Stomach (tissue), 9 donors: ENCODE data around the gene PSORS1C2. TPM values are rescaled to one million over a fixed set of nuclear protein-coding genes. Genes with fewer than 3 reads are reported as not detected.

ENCODE experiments used
- DNase-seq, 2 donors: peaks; one replicate each; pipeline versions ENCODE4 v3.0.0 to v3.0.0-alpha.2; 2013 to 2019
- H3K27ac ChIP-seq, 5 donors: fragments of 200-600 bp in 4 of 5; sonication (generic) in 4 of 5; one replicate each; pipeline ENCODE4 v1.5.1; 2013 to 2019; ENCODE audit warnings: mild to moderate bottlenecking in 1 of 5, moderate library complexity in 1 of 5
- H3K27me3 ChIP-seq, 3 donors: fragments of 200-600 bp; sonication (generic); one replicate each; pipeline ENCODE4 v1.5.1; 2017 to 2019; ENCODE audit warnings: mixed run types in 1 of 3
- H3K36me3 ChIP-seq, 4 donors: fragments of 200-600 bp; sonication (generic); 1 replicate in 3 of 4; 2 replicates in 1 of 4; pipeline ENCODE4 v1.5.1; 2016 to 2019
- H3K4me1 ChIP-seq, 4 donors: fragments of 200-600 bp; sonication (generic); one replicate each; pipeline ENCODE4 v1.5.1; 2016 to 2019
- H3K4me3 ChIP-seq, 4 donors: fragments of 200-600 bp; sonication (generic) in 3 of 4; one replicate each; pipeline ENCODE4 v1.5.1; 2016 to 2019; ENCODE audit warnings: mild to moderate bottlenecking in 1 of 4
- H3K9me3 ChIP-seq, 4 donors: fragments of 200-600 bp; sonication (generic); one replicate each; pipeline ENCODE4 v1.5.1; 2016 to 2019
- CTCF ChIP-seq, 7 experiments: fragments of 450-650 bp in 4 of 7; fragments of 200-600 bp in 3 of 7; sonication (generic) in 3 of 7; IDR thresholded peaks; one replicate each; pipeline ENCODE4 v1.5.1; 2016 to 2019; ENCODE audit warnings: antibody characterized with exemption in 7 of 7, control low read depth in 2 of 7, mild to moderate bottlenecking in 1 of 7
- EP300 ChIP-seq: sonication (generic); formaldehyde crosslinking; IDR thresholded peaks from one replicate; pipeline ENCODE4 v1.6.1; 2017; ENCODE audit warnings: antibody characterized with exemption
- POLR2A ChIP-seq, 4 donors: fragments of 450-650 bp; IDR thresholded peaks; one replicate each; pipeline ENCODE4 v1.6.1; 2016; ENCODE audit warnings: antibody characterized with exemption in 4 of 4, control low read depth in 2 of 4, mild to moderate bottlenecking in 1 of 4, moderate library complexity in 1 of 4
- POLR2AphosphoS5 ChIP-seq, 3 donors: sonication (generic); formaldehyde crosslinking; IDR thresholded peaks; one replicate each; pipeline ENCODE4 v1.6.1; 2016; ENCODE audit warnings: antibody characterized with exemption in 3 of 3
- WGBS, 5 donors: extraction: QIAGEN DNeasy Blood & Tissue Kit in 3 of 5; methylation state at CpG; one replicate each; pipeline versions ENCODE4 v1.1.5 to v1.1.7; 2013 to 2018; 5-methylcytosine and 5-hydroxymethylcytosine counted together
- intact Hi-C: fragments of 100-400 bp; cut with DNase I; formaldehyde crosslinking; loops from one replicate; pipeline ENCODE4 v1.15.1; 2023; ENCODE audit warnings: low total_unique reads
- polyA plus RNA-seq, 3 donors: library from polyadenylated mRNA; stranded (reverse); fragments of 200-250 nt; gene quantifications; one replicate each; pipeline ENCODE4 v1.2.3, GENCODE V29; 2013
- total RNA-seq, 5 donors: library from RNA; depleted of rRNA; stranded (reverse); fragments of >200 nt; gene quantifications; one replicate each; pipeline versions ENCODE4 v1.1.0 to v1.2.3, GENCODE V29; 2014 to 2016
- donor health status: healthy with polysubstance abuse.
- donor health status: Bipolar disorder and iron deficiency.
- donor health status: healthy.

Gene PSORS1C2
- total and polyA plus RNA-seq, 8 donors: 0.73 to 1.6 TPM; not detected in 6

- Histone ChIP-seq H3K4me3 (peak overlapping the region; percentile 12 to 47 (median 22)), H3K27ac (peak overlapping the region in 2 of 5 donors; percentile 52 to 55), H3K36me3 (peaks cover 0 to 28% (median 14%) of the 10 kb centered on the region in 4 donors), H3K27me3 (no peaks in the 10 kb centered on the region), H3K4me1 (peaks cover 33 to 51% (median 46%) of the 10 kb centered on the region in 4 donors), H3K9me3 (no peaks in the 10 kb centered on the region)
- TF ChIP-seq POLR2AphosphoS5 (IDR thresholded peaks at IDR 0.05) (peak in 1 of 3 donors; percentile 10), CTCF (IDR thresholded peaks at IDR 0.05) (no peak), EP300 (no peak)
- WGBS, 5 donors: 53 to 85% (median 78%) methylated on average over 20 to 26 of the region's 26 CpGs
- intact Hi-C loops: no loop called here
- DNase-seq: peak in 1 of 2 donors; percentile 80
These were observed 41.6 kb upstream of the PSORS1C2 start for GRCh38 chr6:31180500-31180899.

- peaks cover 0 to 34% (median 20%) of the 10 kb centered on the region in 4 donors for H3K36me3 ChIP-seq
- WGBS, 5 donors: 90 to 98% (median 95%) methylated on average over 8 of the region's 8 CpGs
- DNase-seq: no peak
- H3K9me3 ChIP-seq: no peaks in the 10 kb centered on the region
- H3K4me1 ChIP-seq: peaks cover 33 to 55% (median 47%) of the 10 kb centered on the region in 4 donors
- H3K27me3 ChIP-seq: no peaks in the 10 kb centered on the region
- intact Hi-C loops: no loop called here
- H3K27ac ChIP-seq: peak overlapping the region in 2 of 5 donors; percentile 52 to 55
- peak overlapping the region in 3 of 4 donors; percentile 12 to 47 (median 32) for H3K4me3 ChIP-seq
- TF ChIP-seq CTCF (IDR thresholded peaks at IDR 0.05) (no peak), POLR2AphosphoS5 (IDR thresholded peaks at IDR 0.05) (no peak), EP300 (no peak), POLR2A (IDR thresholded peaks at IDR 0.05) (no peak)
These were observed 41.0 kb upstream of the PSORS1C2 start for GRCh38 chr6:31179896-31180295.

DNA sequence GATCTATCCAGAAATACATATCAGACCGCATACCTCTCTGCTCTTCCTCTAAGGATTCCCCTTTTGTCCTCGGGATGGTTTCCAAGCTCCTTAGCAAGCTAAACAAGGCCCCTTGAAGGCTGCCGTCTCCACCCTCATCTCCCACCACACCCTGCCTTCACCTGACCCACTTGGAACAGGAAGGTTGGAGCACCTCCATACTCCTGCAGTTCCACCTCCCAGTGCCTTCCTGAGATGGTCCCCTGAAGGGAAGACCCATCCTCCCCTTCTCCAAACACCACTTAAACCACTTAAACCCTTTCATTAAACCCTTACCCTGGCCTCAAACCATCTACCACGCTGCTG is 40.1 kb upstream of the PSORS1C2 start:
- TF ChIP-seq CTCF (IDR thresholded peaks at IDR 0.05): no peak
- no peak for TF ChIP-seq POLR2A (IDR thresholded peaks at IDR 0.05)
- TF ChIP-seq EP300: no peak
- no peak for TF ChIP-seq POLR2AphosphoS5 (IDR thresholded peaks at IDR 0.05)
- Histone ChIP-seq H3K36me3 (peaks cover 0 to 37% (median 26%) of the 10 kb centered on the region in 4 donors), H3K4me1 (peaks cover 32 to 55% (median 47%) of the 10 kb centered on the region in 4 donors), H3K27me3 (no peaks in the 10 kb centered on the region), H3K4me3 (peak overlapping the region in 1 of 4 donors; percentile 31), H3K27ac (peak overlapping the region in 4 of 5 donors; percentile 15 to 58 (median 46)), H3K9me3 (no peaks in the 10 kb centered on the region)
- no peak for DNase-seq
- 41 to 69% (median 53%) methylated on average over 4 of the region's 4 CpGs for WGBS, 5 donors
- intact Hi-C loops: no loop called here

DNA sequence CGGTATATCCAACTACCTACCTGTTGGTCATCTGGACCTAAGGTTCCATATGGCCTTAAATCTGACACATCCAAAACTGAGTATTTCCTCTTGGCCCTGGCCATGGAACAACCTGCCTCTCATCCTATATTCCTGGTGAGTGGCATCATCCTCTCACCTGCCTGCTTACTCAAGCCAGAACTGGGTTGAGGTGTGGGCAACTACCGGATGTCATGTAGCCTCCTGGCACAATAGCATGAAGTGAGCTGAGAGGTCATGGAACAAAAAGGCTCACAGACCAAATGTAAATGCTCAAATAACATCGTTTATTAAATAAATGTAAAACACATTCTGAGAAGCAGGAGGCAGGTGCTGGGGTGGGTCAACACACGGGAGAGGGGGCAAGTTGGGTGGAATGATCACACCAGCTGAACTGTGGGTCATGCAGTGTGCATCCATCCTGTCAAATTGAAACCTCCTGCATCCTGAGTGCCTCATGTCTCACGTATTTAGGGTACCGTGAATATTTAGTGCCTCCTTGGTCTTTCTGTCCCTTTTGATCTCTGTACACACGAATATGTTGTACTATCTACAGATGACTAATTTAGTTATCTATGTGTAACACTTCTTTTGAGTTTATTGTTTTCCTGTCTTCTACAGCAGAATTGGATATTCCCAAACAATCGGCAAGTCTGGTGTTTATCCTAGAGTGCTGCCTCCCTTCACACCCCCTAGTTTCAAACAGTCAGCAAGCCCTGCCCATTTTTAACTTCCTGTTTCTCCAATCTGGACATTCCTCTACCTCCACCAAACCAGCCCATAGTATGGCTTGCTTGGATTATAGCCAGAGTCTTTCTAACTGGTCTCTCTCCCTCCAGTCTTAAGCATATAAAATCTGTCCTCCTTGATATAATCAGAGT is 39.5 kb upstream of the PSORS1C2 start:
- DNase-seq: peak in 1 of 2 donors; percentile 38
- WGBS, 5 donors: 30 to 46% (median 39%) methylated on average over 8 of the region's 8 CpGs
- no peaks in the 10 kb centered on the region for H3K9me3 ChIP-seq
- peaks cover 29 to 55% (median 47%) of the 10 kb centered on the region in 4 donors for H3K4me1 ChIP-seq
- peak overlapping the region in 3 of 5 donors; percentile 15 to 46 (median 45) for H3K27ac ChIP-seq
- peak overlapping the region in 1 of 4 donors; percentile 31 for H3K4me3 ChIP-seq
- intact Hi-C loops: no loop called here
- no peaks in the 10 kb centered on the region for H3K27me3 ChIP-seq
- peaks cover 0 to 38% (median 26%) of the 10 kb centered on the region in 4 donors for H3K36me3 ChIP-seq
- TF ChIP-seq EP300 (no peak), POLR2A (IDR thresholded peaks at IDR 0.05) (no peak), CTCF (IDR thresholded peaks at IDR 0.05) (no peak), POLR2AphosphoS5 (IDR thresholded peaks at IDR 0.05) (no peak)
